C4-2B (cell line): ENCODE results near the gene KRT82.

Source experiments
- ZFX ChIP-seq: fragments of 450-650 bp; IDR thresholded peaks from 2 replicates; pipeline ENCODE4 v1.6.1; 2017
- TF ChIP-seq, protein P1 (sequence below): fragments of 450-650 bp; conservative IDR thresholded peaks from 2 replicates; pipeline ENCODE4 v1.5.1; 2017; ENCODE audit warnings: mild to moderate bottlenecking

DNA sequence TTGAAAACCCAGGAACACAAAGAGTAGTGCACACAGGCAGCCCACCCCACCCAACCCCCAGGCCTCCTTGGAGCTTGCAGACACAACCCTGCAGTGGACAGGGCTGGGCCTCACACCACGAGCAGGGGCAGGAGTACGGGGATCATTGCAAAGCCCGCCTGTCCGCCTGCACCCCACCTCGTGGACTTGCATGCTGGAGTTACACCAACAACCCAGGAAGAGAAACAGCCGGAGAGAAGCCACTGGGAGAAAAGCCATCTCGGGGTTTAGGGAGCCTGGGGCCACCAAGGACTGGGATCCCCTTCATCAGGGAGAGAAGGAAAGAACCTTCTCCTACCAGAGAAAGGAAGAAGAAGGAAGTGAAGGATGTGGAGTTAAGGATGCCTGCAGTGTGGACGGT, 28.9 kb downstream of the KRT82 start:
- TF ChIP-seq, protein P1, sequence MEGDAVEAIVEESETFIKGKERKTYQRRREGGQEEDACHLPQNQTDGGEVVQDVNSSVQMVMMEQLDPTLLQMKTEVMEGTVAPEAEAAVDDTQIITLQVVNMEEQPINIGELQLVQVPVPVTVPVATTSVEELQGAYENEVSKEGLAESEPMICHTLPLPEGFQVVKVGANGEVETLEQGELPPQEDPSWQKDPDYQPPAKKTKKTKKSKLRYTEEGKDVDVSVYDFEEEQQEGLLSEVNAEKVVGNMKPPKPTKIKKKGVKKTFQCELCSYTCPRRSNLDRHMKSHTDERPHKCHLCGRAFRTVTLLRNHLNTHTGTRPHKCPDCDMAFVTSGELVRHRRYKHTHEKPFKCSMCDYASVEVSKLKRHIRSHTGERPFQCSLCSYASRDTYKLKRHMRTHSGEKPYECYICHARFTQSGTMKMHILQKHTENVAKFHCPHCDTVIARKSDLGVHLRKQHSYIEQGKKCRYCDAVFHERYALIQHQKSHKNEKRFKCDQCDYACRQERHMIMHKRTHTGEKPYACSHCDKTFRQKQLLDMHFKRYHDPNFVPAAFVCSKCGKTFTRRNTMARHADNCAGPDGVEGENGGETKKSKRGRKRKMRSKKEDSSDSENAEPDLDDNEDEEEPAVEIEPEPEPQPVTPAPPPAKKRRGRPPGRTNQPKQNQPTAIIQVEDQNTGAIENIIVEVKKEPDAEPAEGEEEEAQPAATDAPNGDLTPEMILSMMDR = no peak
- no peak for TF ChIP-seq ZFX
